Stimulated activated CD8-positive, alpha-beta memory T cell treated with anti-CD3 and anti-CD28 coated beads, Interleukin-15, amount 100 ng/mL, for 24 hours (primary cell): ENCODE measurements around the gene GOLGA7B.
A peak's percentile ranks its signal among the peaks of the same experiment; 100 is the strongest.

Source experiments
- DNase-seq: peaks from one replicate; pipeline ENCODE4 v3.0.0-alpha.2; 2020; ENCODE audit warnings: low read depth

GOLGA7B gene

GRCh38 chr10:97895915-97896314 is 46.3 kb downstream of the GOLGA7B start:
- no peak for DNase-seq

- no peak for DNase-seq
Observed at GRCh38 chr10:97896756-97897358, 47.2 kb downstream of the GOLGA7B start.

GRCh38 chr10:97898429-97898828 is 48.8 kb downstream of the GOLGA7B start:
- no peak for DNase-seq

- no peak for DNase-seq
Observed at GRCh38 chr10:97901381-97901780, 51.7 kb downstream of the GOLGA7B start.

- DNase-seq: no peak
Observed at GRCh38 chr10:97903128-97904017, 53.7 kb downstream of the GOLGA7B start.

GRCh38 chr10:97904018-97904381 is 54.4 kb downstream of the GOLGA7B start:
- no peak for DNase-seq

GRCh38 chr10:97904576-97904975 is 54.9 kb downstream of the GOLGA7B start:
- no peak for DNase-seq

- DNase-seq: no peak
Observed at GRCh38 chr10:97905276-97905675, 55.6 kb downstream of the GOLGA7B start.

GRCh38 chr10:97907211-97907610 is 57.6 kb downstream of the GOLGA7B start:
- no peak for DNase-seq

- no peak for DNase-seq
Observed at GRCh38 chr10:97907830-97908229, 58.2 kb downstream of the GOLGA7B start.

- no peak for DNase-seq
Observed at GRCh38 chr10:97910661-97911060, 61.0 kb downstream of the GOLGA7B start.

- no peak for DNase-seq
Observed at GRCh38 chr10:97911217-97911616, 61.6 kb downstream of the GOLGA7B start.

- DNase-seq: no peak
Observed at GRCh38 chr10:97913193-97913592, 63.5 kb downstream of the GOLGA7B start.

GRCh38 chr10:97913614-97914013 is 64.0 kb downstream of the GOLGA7B start:
- DNase-seq: no peak

- no peak for DNase-seq
Observed at GRCh38 chr10:97914171-97914836, 64.7 kb downstream of the GOLGA7B start.

- DNase-seq: peak; percentile 56
Observed at GRCh38 chr10:97914837-97915211, 65.2 kb downstream of the GOLGA7B start.

- DNase-seq: no peak
Observed at GRCh38 chr10:97915346-97916131, 65.9 kb downstream of the GOLGA7B start.

- no peak for DNase-seq
Observed at GRCh38 chr10:97916586-97916985, 66.9 kb downstream of the GOLGA7B start.

- no peak for DNase-seq
Observed at GRCh38 chr10:97919012-97919411, 69.4 kb downstream of the GOLGA7B start.

GRCh38 chr10:97920865-97921264 is 71.2 kb downstream of the GOLGA7B start:
- DNase-seq: no peak
